ENCODE results near the gene MBTPS1. TPM values are rescaled to one million over a fixed set of nuclear protein-coding genes. Genes with fewer than 3 reads are reported as not detected.

Gene MBTPS1
- polyA plus RNA-seq, 3 donors, result 29.8 to 56.3 (median 46.8) TPM

GRCh38 chr16:84047626-84048025, 69.1 kb downstream of the MBTPS1 start:
- no peak overlapping the region for H3K27ac ChIP-seq (ENCODE audit: low read depth, low read length)
- 82 to 97% (median 87%) methylated on average over 6 of the region's 6 CpGs for WGBS, 3 donors

GRCh38 chr16:84047206-84047605, 69.5 kb downstream of the MBTPS1 start:
- H3K27ac ChIP-seq (ENCODE audit: low read depth, low read length), result no peak overlapping the region
- WGBS, 3 donors, result 87 to 89% (median 89%) methylated on average over 6 of the region's 6 CpGs

- H3K27ac ChIP-seq (ENCODE audit: low read depth, low read length), result no peak overlapping the region
- 87 to 95% (median 93%) methylated on average over 19 of the region's 19 CpGs for WGBS, 3 donors
These were observed 70.8 kb downstream of the MBTPS1 start for GRCh38 chr16:84045818-84046470.

GRCh38 chr16:84045001-84045817, 71.5 kb downstream of the MBTPS1 start:
- WGBS, 3 donors, result 51 to 77% (median 58%) methylated on average over 35 to 36 of the region's 36 CpGs
- H3K27ac ChIP-seq (ENCODE audit: low read depth, low read length), result no peak overlapping the region

- 31 to 79% (median 45%) methylated on average over 5 of the region's 5 CpGs for WGBS, 3 donors
- H3K27ac ChIP-seq (ENCODE audit: low read depth, low read length), result no peak overlapping the region
These were observed 72.6 kb downstream of the MBTPS1 start for GRCh38 chr16:84044118-84044488.

GRCh38 chr16:84043486-84044117, 73.1 kb downstream of the MBTPS1 start:
- 43 to 60% (median 47%) methylated on average over 18 of the region's 18 CpGs for whole genome bisulfite sequencing, 3 donors
- H3K27ac ChIP-seq (ENCODE audit: low read depth, low read length), result no peak overlapping the region

GRCh38 chr16:84042879-84043485, 73.8 kb downstream of the MBTPS1 start:
- WGBS, 3 donors, result 36 to 68% (median 63%) methylated on average over 22 of the region's 22 CpGs
- H3K27ac ChIP-seq (ENCODE audit: low read depth, low read length), result no peak overlapping the region

- whole genome bisulfite sequencing, 3 donors, result 61 to 66% (median 63%) methylated on average over 9 of the region's 9 CpGs
- H3K27ac ChIP-seq (ENCODE audit: low read depth, low read length), result no peak within 1 kb of the TSS
These were observed 74.3 kb downstream of the MBTPS1 start, which contains the start of gene SLC38A8 for GRCh38 chr16:84042308-84042878. Gene SLC38A8, minus strand, starts transcription at chr16:84042795. Its CDS starts 638 bp downstream, at chr16:84042157.

- 83 to 94% (median 86%) methylated on average over 17 of the region's 17 CpGs for WGBS, 3 donors
- H3K27ac ChIP-seq (ENCODE audit: low read depth, low read length), result no peak overlapping the region
These were observed 74.9 kb downstream of the MBTPS1 start for GRCh38 chr16:84041881-84042280.

GRCh38 chr16:84040823-84041820, 75.6 kb downstream of the MBTPS1 start:
- H3K27ac ChIP-seq (ENCODE audit: low read depth, low read length), result no peak overlapping the region
- 80 to 89% (median 85%) methylated on average over 42 of the region's 42 CpGs for WGBS, 3 donors

GRCh38 chr16:84040226-84040822, 76.4 kb downstream of the MBTPS1 start:
- 67 to 85% (median 76%) methylated on average over 14 of the region's 14 CpGs for WGBS, 3 donors

GRCh38 chr16:84039696-84040095, 77.0 kb downstream of the MBTPS1 start:
- WGBS, 3 donors, result 89 to 93% (median 91%) methylated on average over 12 of the region's 12 CpGs
- H3K27ac ChIP-seq (ENCODE audit: low read depth, low read length), result no peak overlapping the region

More at GRCh38 chr16:84040226-84040822, 76.4 kb downstream of the MBTPS1 start:
- no peak overlapping the region for H3K27ac ChIP-seq (ENCODE audit: low read depth, low read length)

- 90 to 95% (median 93%) methylated on average over 12 of the region's 12 CpGs for WGBS, 3 donors
These were observed 78.3 kb downstream of the MBTPS1 start for GRCh38 chr16:84038469-84038868.

GRCh38 chr16:84036982-84037425, 79.7 kb downstream of the MBTPS1 start:
- WGBS, 3 donors, result 87 to 93% (median 91%) methylated on average over 8 of the region's 8 CpGs
- no peak overlapping the region for H3K27ac ChIP-seq (ENCODE audit: low read depth, low read length)

More at GRCh38 chr16:84038469-84038868, 78.3 kb downstream of the MBTPS1 start:
- no peak overlapping the region for H3K27ac ChIP-seq (ENCODE audit: low read depth, low read length)

GRCh38 chr16:84036131-84036530, 80.6 kb downstream of the MBTPS1 start:
- no peak overlapping the region for H3K27ac ChIP-seq (ENCODE audit: low read depth, low read length)
- 50 to 87% (median 83%) methylated on average over 3 of the region's 3 CpGs for WGBS, 3 donors

GRCh38 chr16:84034516-84034915, 82.2 kb downstream of the MBTPS1 start:
- 93 to 95% (median 93%) methylated on average over 12 of the region's 12 CpGs for WGBS, 3 donors
- H3K27ac ChIP-seq (ENCODE audit: low read depth, low read length), result no peak overlapping the region
